KOPT-K1 (cell line): ENCODE results near the gene ZNF454.

Experiments
- H3K27ac ChIP-seq: fragments of 200-600 bp; sonication (generic); 2 replicates; pipeline ENCODE4 v1.5.1; 2016; ENCODE audit warnings: antibody characterized with exemption, mild to moderate bottlenecking, low read depth, low read length; ENCODE audit not compliant: poor library complexity, severe bottlenecking
- H3K36me3 ChIP-seq: fragments of 200-600 bp; sonication (generic); 2 replicates; pipeline ENCODE4 v1.5.1; 2017; ENCODE audit warnings: antibody characterized with exemption, mild to moderate bottlenecking, low read length, moderate library complexity; ENCODE audit not compliant: insufficient read depth
- H3K9me3 ChIP-seq: fragments of 200-600 bp; sonication (generic); 2 replicates; pipeline ENCODE4 v1.5.1; 2017; ENCODE audit warnings: antibody characterized with exemption, low read length, mild to moderate bottlenecking; ENCODE audit not compliant: insufficient read depth, poor library complexity, severe bottlenecking

The ZNF454 gene

DNA sequence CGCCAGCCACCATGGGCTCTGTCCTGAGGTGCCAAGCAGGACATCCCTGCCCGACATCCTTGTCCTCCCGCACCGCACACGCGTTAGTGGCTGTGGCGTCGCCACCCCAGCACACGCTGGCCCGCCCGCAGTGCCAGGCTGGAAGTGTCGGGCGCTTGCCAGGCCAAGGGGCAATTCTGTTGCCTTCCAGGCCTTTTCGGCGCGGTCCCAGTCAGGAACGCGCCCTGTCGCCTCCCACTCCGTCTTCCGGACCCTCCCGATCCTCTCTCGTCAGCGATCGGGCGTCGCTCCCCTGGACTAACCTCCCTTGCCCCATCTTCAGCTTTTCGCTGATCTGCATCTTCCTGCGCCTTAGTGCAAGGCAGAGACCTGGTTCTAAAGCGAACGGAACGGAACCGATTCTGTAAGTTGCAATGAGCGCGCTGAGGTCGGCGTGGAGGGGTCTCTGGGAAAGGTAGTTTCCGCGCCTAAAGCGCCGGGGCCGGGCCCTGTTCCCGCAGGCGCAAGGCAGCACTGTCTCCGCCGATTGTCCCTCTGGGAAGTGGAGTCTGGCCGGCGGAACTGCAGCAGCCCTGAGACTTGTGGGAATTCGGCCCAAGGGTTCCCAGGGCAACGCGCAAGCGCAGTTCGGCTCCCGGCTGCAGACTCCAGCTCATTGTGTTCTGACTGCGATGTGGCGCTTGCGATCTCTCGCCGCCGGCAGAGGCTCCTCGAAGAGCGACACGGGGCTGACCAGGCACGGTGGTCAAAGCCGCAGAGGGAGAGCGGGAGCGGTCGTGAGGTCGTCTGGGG is at the start of gene ZNF454:
ZNF454 (plus strand) TSS at position 630 of the 792 bp plus-strand sequence. CDS start 1,594 bp downstream, outside the sequence.
- H3K9me3 ChIP-seq, result peaks cover 88% of the 10 kb centered on the region
- no peak within 1 kb of the TSS for H3K27ac ChIP-seq
- H3K36me3 ChIP-seq, result no peaks in the 10 kb centered on the region

GRCh38 chr5:178895615-178896571 is 45.1 kb upstream of the ZNF454 start, which contains the start of gene ZFP2:
Gene ZFP2 (plus strand): TSS chr5:178895913. CDS start chr5:178931314, 35,401 bp downstream.
- peaks cover 10% of the 10 kb centered on the region; the same call in 1 of the 2 replicates for H3K36me3 ChIP-seq
- peaks cover 71% of the 10 kb centered on the region for H3K9me3 ChIP-seq
- no peak within 1 kb of the TSS for H3K27ac ChIP-seq

- no peak overlapping the region for H3K27ac ChIP-seq
- H3K36me3 ChIP-seq, result no peaks in the 10 kb centered on the region; the same call in 1 of the 2 replicates
- H3K9me3 ChIP-seq, result peaks cover 68% of the 10 kb centered on the region
These were observed 41.7 kb upstream of the ZNF454 start for GRCh38 chr5:178899289-178899688.

DNA sequence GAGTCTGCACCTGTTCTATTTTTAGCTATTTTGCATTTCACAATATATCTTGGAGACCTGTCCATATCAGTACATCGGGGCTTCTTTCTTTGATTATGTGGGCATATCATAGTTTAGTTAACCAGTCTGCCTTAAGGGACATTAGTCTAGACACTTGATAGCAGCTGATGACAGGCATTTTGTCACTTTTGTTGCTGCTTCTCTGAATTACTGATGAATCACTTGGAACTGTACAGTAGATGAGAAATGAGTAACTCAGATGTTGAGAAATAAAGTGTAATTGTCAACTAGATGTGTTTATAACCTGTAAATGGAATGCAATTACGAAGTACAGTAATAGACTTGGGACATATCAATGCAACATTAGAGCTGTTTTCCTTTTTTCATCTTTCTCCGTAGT is 38.1 kb upstream of the ZNF454 start:
- H3K9me3 ChIP-seq, result peaks cover 63% of the 10 kb centered on the region
- peaks cover 4% of the 10 kb centered on the region; the same call in 1 of the 2 replicates for H3K36me3 ChIP-seq
- no peak overlapping the region for H3K27ac ChIP-seq

- Histone ChIP-seq H3K36me3 (no peaks in the 10 kb centered on the region), H3K27ac (no peak overlapping the region), H3K9me3 (peaks cover 92% of the 10 kb centered on the region)
These were observed 8.9 kb upstream of the ZNF454 start for GRCh38 chr5:178931846-178932760.

GRCh38 chr5:178941361-178941760 is 363 bp downstream of the ZNF454 start:
- peaks cover 87% of the 10 kb centered on the region for H3K9me3 ChIP-seq
- no peaks in the 10 kb centered on the region for H3K36me3 ChIP-seq
- no peak overlapping the region for H3K27ac ChIP-seq

- Histone ChIP-seq H3K36me3 (no peaks in the 10 kb centered on the region), H3K27ac (no peak overlapping the region), H3K9me3 (peaks cover 61% of the 10 kb centered on the region)
These were observed 24.6 kb downstream of the ZNF454 start for GRCh38 chr5:178965465-178966055.

GRCh38 chr5:178981381-178981780 is 40.4 kb downstream of the ZNF454 start:
- Histone ChIP-seq H3K36me3 (no peaks in the 10 kb centered on the region), H3K9me3 (peaks cover 61% of the 10 kb centered on the region), H3K27ac (no peak overlapping the region)

DNA sequence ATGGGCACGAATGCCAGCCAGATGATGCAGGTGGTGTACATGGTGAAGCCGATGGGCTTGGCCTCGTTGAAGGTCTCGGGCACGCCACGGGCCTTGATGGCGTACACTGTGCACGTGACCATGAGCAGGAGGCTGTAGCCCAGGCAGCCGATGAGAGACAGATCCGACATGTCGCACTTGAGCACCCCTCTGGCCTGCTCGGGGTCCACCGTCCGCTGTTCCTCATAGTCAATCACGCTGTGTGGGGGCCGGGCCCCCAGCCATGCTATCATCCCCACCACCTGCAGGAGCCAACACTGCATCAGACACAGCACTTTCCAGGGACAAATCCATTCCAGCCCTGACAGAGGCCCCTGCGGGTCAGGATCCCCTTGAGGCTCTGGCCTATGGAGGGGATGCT is 41.9 kb downstream of the ZNF454 start:
- no peaks in the 10 kb centered on the region for H3K36me3 ChIP-seq
- peaks cover 58% of the 10 kb centered on the region for H3K9me3 ChIP-seq
- no peak overlapping the region for H3K27ac ChIP-seq

- no peaks in the 10 kb centered on the region for H3K36me3 ChIP-seq
- H3K27ac ChIP-seq, result no peak overlapping the region
- H3K9me3 ChIP-seq, result peaks cover 58% of the 10 kb centered on the region
These were observed 42.7 kb downstream of the ZNF454 start for GRCh38 chr5:178983728-178984127.

DNA sequence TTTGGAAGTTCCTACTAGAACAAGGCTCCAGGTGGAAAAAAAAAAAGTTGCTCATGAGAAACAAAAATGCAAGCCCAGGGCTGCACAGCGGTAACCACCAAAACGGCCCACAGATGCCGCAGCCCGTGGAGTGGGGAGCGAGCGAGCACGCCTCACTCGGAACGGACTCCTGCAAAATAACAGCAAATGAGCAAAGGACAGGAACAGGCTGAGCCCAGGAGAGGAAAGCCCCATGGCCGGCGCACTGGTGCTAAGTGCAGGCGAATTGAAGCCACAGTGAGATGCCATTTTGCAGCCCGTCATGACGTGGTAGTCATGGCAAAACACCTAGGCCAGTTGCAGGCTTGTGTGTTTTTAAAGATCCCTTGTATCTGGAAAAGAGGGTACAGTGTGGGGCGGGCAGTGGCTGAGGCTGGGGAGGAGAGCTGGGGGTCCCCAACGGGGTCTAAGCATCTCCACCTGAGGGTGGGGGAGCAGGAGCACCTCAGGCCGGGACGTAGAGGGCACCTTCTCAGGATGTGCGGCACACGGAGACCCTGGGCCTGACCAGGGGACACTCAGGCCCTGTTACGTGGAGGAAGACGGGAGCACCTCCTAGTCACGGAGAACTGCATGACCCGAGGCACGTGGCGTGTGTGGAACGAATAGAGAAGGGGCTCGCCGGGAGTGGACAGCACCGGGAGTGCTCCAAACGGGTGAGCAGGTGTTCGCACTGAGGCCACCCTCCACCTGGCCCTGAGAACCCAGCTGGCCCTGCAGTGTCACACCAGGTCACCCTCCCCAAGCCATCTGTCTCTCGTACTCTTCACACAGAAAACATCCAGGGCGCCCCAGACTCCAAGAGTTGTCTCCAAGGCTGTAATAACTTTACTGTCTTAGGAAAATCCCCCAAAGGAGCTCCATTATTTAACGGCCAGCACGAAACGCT is 43.4 kb downstream of the ZNF454 start:
- Histone ChIP-seq H3K9me3 (peaks cover 63% of the 10 kb centered on the region), H3K27ac (no peak overlapping the region), H3K36me3 (no peaks in the 10 kb centered on the region)

- H3K9me3 ChIP-seq, result peaks cover 76% of the 10 kb centered on the region
- no peak overlapping the region for H3K27ac ChIP-seq
- no peaks in the 10 kb centered on the region for H3K36me3 ChIP-seq
These were observed 45.4 kb downstream of the ZNF454 start for GRCh38 chr5:178986326-178986960.
